H54 (cell line): ENCODE results near the gene BFAR.

ENCODE experiments used
- DNase-seq: peaks from one replicate; pipeline ENCODE4 v3.0.0; 2011; ENCODE audit warnings: low spot score, mixed read lengths; ENCODE audit not compliant: insufficient read length
- FAIRE-seq: peaks from 3 replicates; lab custom pipeline; 2011; peaks lifted over from hg19 to GRCh38; lab: Jason Lieb, UNC
- POLR2A ChIP-seq: IDR thresholded peaks from 2 replicates; pipeline ENCODE4 v1.6.1; 2011; ENCODE audit warnings: low read depth, mild to moderate bottlenecking, low read length

The BFAR gene

GRCh38 chr16:14632693-14633569 is at the start of gene BFAR:
BFAR (plus strand) TSS chr16:14632951; CDS start chr16:14644347, 11,396 bp downstream.
- FAIRE-seq (peak; percentile 69), DNase-seq (peak; percentile 94)
- peak; percentile 89 for TF ChIP-seq POLR2A

- FAIRE-seq (no peak), DNase-seq (no peak)
Measured at GRCh38 chr16:14585287-14585686, 47.5 kb upstream of the BFAR start.

GRCh38 chr16:14586637-14587305 is 46.0 kb upstream of the BFAR start:
- DNase-seq (no peak), FAIRE-seq (no peak)
- TF ChIP-seq POLR2A = no peak

More at GRCh38 chr16:14585287-14585686, 47.5 kb upstream of the BFAR start:
- TF ChIP-seq POLR2A = no peak

GRCh38 chr16:14600164-14600563 is 32.6 kb upstream of the BFAR start:
- TF ChIP-seq POLR2A = no peak
- DNase-seq (peak; percentile 18), FAIRE-seq (no peak)

- TF ChIP-seq POLR2A = no peak
- no peak for DNase-seq
- no peak for FAIRE-seq
Measured at GRCh38 chr16:14602443-14602963, 30.2 kb upstream of the BFAR start.

GRCh38 chr16:14606102-14606501 is 26.6 kb upstream of the BFAR start:
- no peak for TF ChIP-seq POLR2A
- no peak for FAIRE-seq
- no peak for DNase-seq

GRCh38 chr16:14608111-14608566 is 24.6 kb upstream of the BFAR start:
- DNase-seq (no peak), FAIRE-seq (no peak)
- no peak for TF ChIP-seq POLR2A

- DNase-seq (no peak), FAIRE-seq (no peak)
- TF ChIP-seq POLR2A = no peak
Measured at GRCh38 chr16:14608604-14609003, 24.1 kb upstream of the BFAR start.

- FAIRE-seq = no peak
- DNase-seq = no peak
- no peak for TF ChIP-seq POLR2A
Measured at GRCh38 chr16:14609716-14610115, 23.0 kb upstream of the BFAR start.

- no peak for TF ChIP-seq POLR2A
- FAIRE-seq (no peak), DNase-seq (no peak)
Measured at GRCh38 chr16:14611660-14612059, 21.1 kb upstream of the BFAR start.

- FAIRE-seq = no peak
- no peak for DNase-seq
- TF ChIP-seq POLR2A = no peak
Measured at GRCh38 chr16:14613991-14614390, 18.8 kb upstream of the BFAR start.

- TF ChIP-seq POLR2A = no peak
- no peak for FAIRE-seq
- DNase-seq = no peak
Measured at GRCh38 chr16:14616280-14616679, 16.5 kb upstream of the BFAR start.

- no peak for TF ChIP-seq POLR2A
- DNase-seq (no peak), FAIRE-seq (no peak)
Measured at GRCh38 chr16:14618566-14618965, 14.2 kb upstream of the BFAR start.

- no peak for TF ChIP-seq POLR2A
- DNase-seq (no peak), FAIRE-seq (no peak)
Measured at GRCh38 chr16:14627078-14627477, 5.7 kb upstream of the BFAR start.
